ENCODE data around the gene ACP7.

ACP7 gene

GRCh38 chr19:39144290-39145071, 60.3 kb downstream of the ACP7 start:
- Mint-ChIP-seq H3K4me3 (no peak overlapping the region), H3K4me1 (peaks cover 52% of the 10 kb centered on the region), H3K9me3 (peaks cover 16% of the 10 kb centered on the region), H3K36me3 (ENCODE audit: low read depth) (peaks cover 24% of the 10 kb centered on the region), H3K27me3 (ENCODE audit: low read depth, poor library complexity) (no peaks in the 10 kb centered on the region), H3K27ac (peak overlapping the region; percentile 75)
- no peak for TF ChIP-seq CTCF (IDR thresholded peaks at IDR 0.05)
- no peak for DNase-seq

GRCh38 chr19:39145180-39145953, 61.2 kb downstream of the ACP7 start:
- TF ChIP-seq CTCF (IDR thresholded peaks at IDR 0.05), result no peak
- peaks cover 43% of the 10 kb centered on the region for H3K4me1 Mint-ChIP-seq
- no peak overlapping the region for H3K27ac Mint-ChIP-seq
- H3K27me3 Mint-ChIP-seq (ENCODE audit: low read depth, poor library complexity), result no peaks in the 10 kb centered on the region
- peaks cover 30% of the 10 kb centered on the region for H3K36me3 Mint-ChIP-seq (ENCODE audit: low read depth)
- DNase-seq, result no peak
- peaks cover 19% of the 10 kb centered on the region for H3K9me3 Mint-ChIP-seq
- H3K4me3 Mint-ChIP-seq, result no peak overlapping the region

GRCh38 chr19:39146091-39146490, 61.9 kb downstream of the ACP7 start:
- Mint-ChIP-seq H3K36me3 (ENCODE audit: low read depth) (peaks cover 30% of the 10 kb centered on the region), H3K4me3 (no peak overlapping the region), H3K27ac (no peak overlapping the region), H3K4me1 (peaks cover 36% of the 10 kb centered on the region), H3K9me3 (peaks cover 19% of the 10 kb centered on the region), H3K27me3 (ENCODE audit: low read depth, poor library complexity) (no peaks in the 10 kb centered on the region)
- no peak for TF ChIP-seq CTCF (IDR thresholded peaks at IDR 0.05)
- no peak for DNase-seq

DNA sequence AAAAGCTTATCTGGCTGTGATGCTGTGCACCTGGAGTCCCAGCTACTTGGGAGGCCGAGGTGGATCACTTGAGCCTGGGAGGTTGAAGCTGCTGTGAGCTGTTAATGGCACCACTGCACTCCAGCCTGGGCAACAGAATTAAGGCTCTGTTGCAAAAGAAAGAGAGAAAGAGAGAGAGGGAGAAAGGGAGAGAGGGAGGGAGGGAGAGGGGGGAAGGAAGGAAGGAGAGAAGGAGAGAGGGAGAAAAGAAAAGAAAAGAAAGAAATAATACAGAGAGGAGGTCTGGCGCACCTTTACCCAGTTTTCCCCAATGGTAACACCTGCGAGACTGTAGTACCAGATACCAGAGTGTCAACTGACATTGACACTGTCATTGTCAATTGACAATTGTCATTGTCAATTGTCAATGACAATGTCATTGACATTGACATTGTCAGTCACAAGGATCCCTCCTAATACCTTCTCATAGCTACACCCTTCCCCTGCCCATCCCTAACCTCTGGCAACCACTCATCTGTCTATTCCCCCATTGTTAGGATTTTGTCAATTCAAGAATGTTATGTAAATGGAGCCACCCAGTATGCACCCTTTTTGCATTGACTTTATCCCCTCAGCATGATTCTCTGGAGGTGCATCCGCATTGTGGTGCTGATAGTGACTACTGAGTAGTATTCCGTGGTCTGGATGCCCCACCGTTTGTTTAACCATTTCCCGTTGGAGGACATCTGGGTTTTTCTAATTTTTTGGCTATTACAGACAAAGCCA, 62.7 kb downstream of the ACP7 start:
- peaks cover 19% of the 10 kb centered on the region for H3K9me3 Mint-ChIP-seq
- TF ChIP-seq CTCF (IDR thresholded peaks at IDR 0.05), result no peak
- peaks cover 30% of the 10 kb centered on the region for H3K4me1 Mint-ChIP-seq
- no peak for DNase-seq
- peaks cover 30% of the 10 kb centered on the region for H3K36me3 Mint-ChIP-seq (ENCODE audit: low read depth)
- H3K4me3 Mint-ChIP-seq, result no peak overlapping the region
- H3K27ac Mint-ChIP-seq, result no peak overlapping the region
- no peaks in the 10 kb centered on the region for H3K27me3 Mint-ChIP-seq (ENCODE audit: low read depth, poor library complexity)

- peaks cover 19% of the 10 kb centered on the region for H3K9me3 Mint-ChIP-seq
- H3K4me1 Mint-ChIP-seq, result peaks cover 27% of the 10 kb centered on the region
- H3K27me3 Mint-ChIP-seq (ENCODE audit: low read depth, poor library complexity), result no peaks in the 10 kb centered on the region
- TF ChIP-seq CTCF (IDR thresholded peaks at IDR 0.05), result no peak
- no peak for DNase-seq
- H3K36me3 Mint-ChIP-seq (ENCODE audit: low read depth), result peaks cover 30% of the 10 kb centered on the region
- no peak overlapping the region for H3K4me3 Mint-ChIP-seq
- H3K27ac Mint-ChIP-seq, result no peak overlapping the region
Measured at GRCh38 chr19:39147480-39147879, 63.3 kb downstream of the ACP7 start.
